ENCODE data around the gene HS6ST2.

The HS6ST2 gene

DNA sequence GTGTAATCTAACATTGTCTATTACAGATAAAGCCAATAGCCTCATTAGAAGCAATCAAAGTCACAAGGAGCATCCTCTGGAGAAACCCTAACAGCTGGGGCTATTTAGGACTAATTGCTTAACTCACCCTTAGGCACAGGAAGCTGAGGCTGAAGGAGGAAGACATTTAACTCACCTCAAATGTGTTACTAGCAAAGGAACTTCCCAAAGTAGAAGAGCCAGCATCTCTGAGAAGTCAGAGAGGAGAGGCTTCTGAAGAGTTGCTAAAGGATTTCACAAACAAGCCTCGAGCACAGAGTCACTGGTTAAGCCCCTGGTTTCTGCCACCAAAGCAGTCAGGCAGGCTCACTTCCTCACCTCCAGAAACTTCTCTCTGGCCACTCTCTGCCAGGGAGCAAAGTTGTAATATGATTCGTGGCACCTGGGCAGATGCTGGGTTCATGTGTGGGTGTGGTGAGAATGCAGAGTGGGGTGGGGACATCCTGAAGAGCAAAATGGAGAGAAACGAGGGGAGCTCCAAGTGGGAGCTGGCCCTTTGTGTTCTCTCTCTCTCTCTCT lies 201.3 kb downstream of the HS6ST2 start:
- no peaks in the 10 kb centered on the region for H3K27me3 ChIP-seq (ENCODE audit: control insufficient read depth, insufficient read depth, low read length)
- no peak overlapping the region for H3K4me3 ChIP-seq (ENCODE audit: low read length)
- H3K27ac ChIP-seq (ENCODE audit: low read depth, low read length) = no peak overlapping the region
- H3K4me1 ChIP-seq (ENCODE audit: control insufficient read depth, insufficient read depth, low read length) = no peaks in the 10 kb centered on the region
- H3K9ac ChIP-seq (ENCODE audit: low read length) = no peak overlapping the region
- H3K36me3 ChIP-seq (ENCODE audit: control insufficient read depth, insufficient read depth, low read length) = no peaks in the 10 kb centered on the region

DNA sequence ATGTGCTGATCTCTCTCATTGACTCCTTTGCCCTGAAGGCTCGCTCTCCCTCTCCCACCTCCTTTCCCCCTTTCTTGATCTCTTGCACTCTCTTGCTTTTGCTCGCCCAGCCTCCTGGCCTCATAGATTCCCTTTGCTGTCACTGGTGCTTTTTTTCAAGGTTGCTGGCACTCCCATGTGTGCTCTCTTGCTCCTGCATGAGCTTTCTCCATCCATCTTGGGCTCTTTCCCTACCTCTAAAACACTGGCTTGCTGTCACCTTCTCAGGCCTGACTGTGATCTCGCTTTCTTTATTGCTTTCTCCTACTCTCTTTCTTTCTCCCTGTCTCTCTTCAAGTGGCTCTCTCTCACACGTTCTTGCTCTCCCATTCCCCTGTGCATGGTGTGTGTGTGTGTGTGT lies 202.0 kb downstream of the HS6ST2 start:
- H3K36me3 ChIP-seq (ENCODE audit: control insufficient read depth, insufficient read depth, low read length) = no peaks in the 10 kb centered on the region
- no peak overlapping the region for H3K9ac ChIP-seq (ENCODE audit: low read length)
- no peaks in the 10 kb centered on the region for H3K4me1 ChIP-seq (ENCODE audit: control insufficient read depth, insufficient read depth, low read length)
- no peak overlapping the region for H3K27ac ChIP-seq (ENCODE audit: low read depth, low read length)
- H3K27me3 ChIP-seq (ENCODE audit: control insufficient read depth, insufficient read depth, low read length) = peaks cover 2% of the 10 kb centered on the region
- no peak overlapping the region for H3K4me3 ChIP-seq (ENCODE audit: low read length)

DNA sequence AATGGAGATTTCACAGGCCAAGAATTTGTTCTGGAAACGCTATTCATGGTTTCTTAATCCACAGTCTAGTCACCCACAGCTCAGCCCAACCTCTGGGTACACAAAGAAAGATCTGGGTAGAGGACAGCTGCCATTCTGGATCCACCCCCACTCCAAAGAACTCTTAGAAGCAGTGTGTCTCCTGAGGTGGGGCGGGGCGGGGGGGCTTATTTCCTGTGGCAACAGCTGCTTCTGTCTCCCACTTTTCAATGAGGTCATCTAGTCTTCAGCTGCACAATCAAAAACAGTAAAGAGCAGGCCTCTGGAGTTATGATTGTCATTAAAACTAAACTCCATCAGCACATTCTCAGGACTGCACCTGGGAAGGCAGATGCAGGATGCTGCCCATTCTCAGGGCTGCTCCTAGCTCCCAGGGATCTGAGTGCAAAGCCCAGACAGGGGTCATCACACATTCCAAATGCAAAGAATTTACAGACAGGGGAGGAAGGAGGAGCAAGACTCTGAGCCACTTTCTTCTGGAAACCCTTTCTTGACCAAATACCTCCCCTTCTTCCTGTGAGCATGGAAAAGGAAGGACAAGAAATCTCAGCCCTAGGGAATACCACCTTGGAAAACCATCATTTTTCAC lies 207.3 kb downstream of the HS6ST2 start:
- H3K4me3 ChIP-seq (ENCODE audit: low read length) = no peak overlapping the region
- H3K27me3 ChIP-seq (ENCODE audit: control insufficient read depth, insufficient read depth, low read length) = peaks cover 2% of the 10 kb centered on the region
- H3K27ac ChIP-seq (ENCODE audit: low read depth, low read length) = no peak overlapping the region
- H3K36me3 ChIP-seq (ENCODE audit: control insufficient read depth, insufficient read depth, low read length) = no peaks in the 10 kb centered on the region
- H3K4me1 ChIP-seq (ENCODE audit: control insufficient read depth, insufficient read depth, low read length) = no peaks in the 10 kb centered on the region
- no peak overlapping the region for H3K9ac ChIP-seq (ENCODE audit: low read length)

DNA sequence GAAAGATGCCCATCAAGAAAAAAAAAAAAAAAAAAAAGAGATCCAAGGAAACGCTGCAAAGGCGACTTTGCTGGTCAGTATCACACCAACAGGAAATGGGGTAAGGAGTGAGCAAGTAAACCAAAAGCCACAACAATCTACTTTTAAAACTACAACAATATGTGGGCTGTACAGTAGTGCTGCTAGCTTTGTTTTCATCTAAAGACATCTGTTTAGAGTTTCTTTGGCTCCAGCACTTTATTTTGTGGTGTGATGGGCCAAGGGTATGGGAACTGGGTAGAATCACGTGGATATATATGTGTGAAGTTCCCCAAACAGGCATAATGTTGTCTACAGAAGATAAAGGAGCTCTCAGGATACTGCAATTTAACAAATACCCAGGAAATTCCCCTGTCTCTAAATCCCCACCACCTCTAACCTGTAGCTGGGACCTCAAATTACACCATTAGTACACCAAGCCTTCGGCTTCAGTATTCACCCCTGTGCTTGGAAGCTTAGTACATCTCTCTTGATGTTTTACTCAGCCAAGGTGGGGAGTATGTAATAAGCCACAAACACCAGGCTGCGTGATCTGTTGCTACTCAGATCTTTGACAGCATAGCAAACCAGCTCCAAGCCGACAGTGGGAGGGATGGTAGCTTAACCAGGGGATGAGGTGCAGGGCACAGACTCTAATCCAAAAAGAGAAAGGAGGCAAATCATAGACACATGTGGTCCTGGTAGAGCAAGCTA lies 207.9 kb downstream of the HS6ST2 start:
- H3K4me3 ChIP-seq (ENCODE audit: low read length) = no peak overlapping the region
- peaks cover 2% of the 10 kb centered on the region for H3K27me3 ChIP-seq (ENCODE audit: control insufficient read depth, insufficient read depth, low read length)
- no peaks in the 10 kb centered on the region for H3K4me1 ChIP-seq (ENCODE audit: control insufficient read depth, insufficient read depth, low read length)
- H3K36me3 ChIP-seq (ENCODE audit: control insufficient read depth, insufficient read depth, low read length) = no peaks in the 10 kb centered on the region
- H3K9ac ChIP-seq (ENCODE audit: low read length) = no peak overlapping the region
- no peak overlapping the region for H3K27ac ChIP-seq (ENCODE audit: low read depth, low read length)

DNA sequence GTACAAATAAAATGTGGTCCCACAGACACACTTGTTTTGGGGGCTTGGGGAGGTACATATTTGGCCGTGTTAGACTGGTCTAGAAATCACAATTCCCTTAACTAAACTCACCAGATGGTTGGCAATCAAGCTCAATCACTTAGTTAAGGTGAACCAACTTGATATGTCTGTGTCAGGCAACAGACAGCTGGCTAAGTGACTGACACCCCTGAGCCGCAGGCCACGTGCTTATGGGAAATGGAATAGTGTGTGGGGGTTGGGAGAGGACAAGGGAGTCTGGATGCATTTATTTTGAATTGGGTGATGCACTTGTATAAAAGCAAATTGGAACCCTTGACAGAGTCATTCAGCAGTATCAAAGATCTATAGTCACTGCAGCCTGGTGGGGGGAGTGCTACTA lies 209.0 kb downstream of the HS6ST2 start:
- Histone ChIP-seq H3K27ac (ENCODE audit: low read depth, low read length) (no peak overlapping the region), H3K27me3 (ENCODE audit: control insufficient read depth, insufficient read depth, low read length) (peaks cover 2% of the 10 kb centered on the region)

DNA sequence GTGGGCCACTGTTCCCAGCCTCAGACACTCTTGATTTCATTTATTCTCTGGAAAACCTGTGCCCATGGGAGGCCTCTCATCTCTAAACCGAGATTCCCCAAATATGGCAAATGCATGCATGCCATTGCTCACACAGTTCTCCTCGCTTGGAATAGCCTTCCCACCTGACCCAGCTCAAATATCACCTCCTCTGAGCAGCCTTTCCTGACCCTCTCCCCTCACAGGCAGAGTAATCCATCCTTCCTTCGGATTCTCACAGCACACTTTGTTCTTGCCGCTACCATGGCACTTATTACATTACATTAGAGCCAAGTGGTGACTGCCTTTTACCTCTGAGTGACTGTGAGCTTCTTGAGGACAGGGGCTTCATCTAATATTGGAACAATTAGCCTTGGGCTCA lies 209.5 kb downstream of the HS6ST2 start:
- peaks cover 2% of the 10 kb centered on the region for H3K27me3 ChIP-seq (ENCODE audit: control insufficient read depth, insufficient read depth, low read length)
- no peak overlapping the region for H3K9ac ChIP-seq (ENCODE audit: low read length)
- no peak overlapping the region for H3K27ac ChIP-seq (ENCODE audit: low read depth, low read length)
- H3K36me3 ChIP-seq (ENCODE audit: control insufficient read depth, insufficient read depth, low read length) = no peaks in the 10 kb centered on the region
- no peaks in the 10 kb centered on the region for H3K4me1 ChIP-seq (ENCODE audit: control insufficient read depth, insufficient read depth, low read length)
- H3K4me3 ChIP-seq (ENCODE audit: low read length) = no peak overlapping the region

More for the DNA sequence above, 209.0 kb downstream of the HS6ST2 start:
- H3K9ac ChIP-seq (ENCODE audit: low read length) = no peak overlapping the region
- H3K36me3 ChIP-seq (ENCODE audit: control insufficient read depth, insufficient read depth, low read length) = no peaks in the 10 kb centered on the region
- no peak overlapping the region for H3K4me3 ChIP-seq (ENCODE audit: low read length)
- H3K4me1 ChIP-seq (ENCODE audit: control insufficient read depth, insufficient read depth, low read length) = no peaks in the 10 kb centered on the region

DNA sequence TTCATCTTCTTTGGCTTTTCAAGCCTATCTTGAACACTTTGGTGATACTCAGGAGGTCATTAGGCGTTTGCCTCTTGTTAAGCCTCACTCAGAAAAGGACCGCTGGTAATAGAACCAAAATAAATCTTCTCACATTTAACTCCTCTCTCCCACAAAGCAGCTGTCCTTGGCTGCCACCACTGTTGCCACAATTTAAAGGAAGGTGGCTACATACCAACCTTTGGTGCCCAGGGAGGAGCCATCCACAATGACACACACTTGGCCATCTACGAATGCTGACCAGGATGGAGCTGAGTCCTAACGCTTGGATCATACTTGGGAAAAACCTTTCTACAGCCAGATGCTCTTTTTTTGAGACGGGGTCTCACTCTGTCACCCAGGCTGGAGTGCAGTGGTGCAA lies 210.2 kb downstream of the HS6ST2 start:
- peaks cover 2% of the 10 kb centered on the region for H3K27me3 ChIP-seq (ENCODE audit: control insufficient read depth, insufficient read depth, low read length)
- H3K4me3 ChIP-seq (ENCODE audit: low read length) = no peak overlapping the region
- H3K4me1 ChIP-seq (ENCODE audit: control insufficient read depth, insufficient read depth, low read length) = no peaks in the 10 kb centered on the region
- no peaks in the 10 kb centered on the region for H3K36me3 ChIP-seq (ENCODE audit: control insufficient read depth, insufficient read depth, low read length)
- H3K9ac ChIP-seq (ENCODE audit: low read length) = no peak overlapping the region
- H3K27ac ChIP-seq (ENCODE audit: low read depth, low read length) = no peak overlapping the region

DNA sequence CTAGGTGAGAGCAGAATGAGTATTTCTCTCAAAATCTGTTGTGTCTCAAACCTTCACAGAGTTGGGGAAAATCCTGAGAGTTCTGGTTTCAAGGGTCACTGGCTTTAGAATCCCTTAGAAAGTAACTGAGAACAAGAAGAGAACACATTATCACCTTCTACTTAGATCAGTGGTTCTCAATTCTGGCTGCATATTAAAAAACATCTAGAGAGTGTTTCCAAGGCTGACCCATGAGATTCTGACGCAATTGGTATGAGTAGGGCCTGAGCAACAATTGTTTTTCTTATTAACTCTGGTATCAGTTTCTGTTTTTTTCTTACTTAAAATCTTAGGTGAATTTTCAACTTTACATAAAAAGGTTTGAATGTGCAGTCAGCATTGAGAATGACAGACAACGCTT lies 212.8 kb downstream of the HS6ST2 start:
- no peak overlapping the region for H3K27ac ChIP-seq (ENCODE audit: low read depth, low read length)
- no peaks in the 10 kb centered on the region for H3K36me3 ChIP-seq (ENCODE audit: control insufficient read depth, insufficient read depth, low read length)
- no peaks in the 10 kb centered on the region for H3K4me1 ChIP-seq (ENCODE audit: control insufficient read depth, insufficient read depth, low read length)
- H3K4me3 ChIP-seq (ENCODE audit: low read length) = no peak overlapping the region
- no peaks in the 10 kb centered on the region for H3K27me3 ChIP-seq (ENCODE audit: control insufficient read depth, insufficient read depth, low read length)
- no peak overlapping the region for H3K9ac ChIP-seq (ENCODE audit: low read length)

DNA sequence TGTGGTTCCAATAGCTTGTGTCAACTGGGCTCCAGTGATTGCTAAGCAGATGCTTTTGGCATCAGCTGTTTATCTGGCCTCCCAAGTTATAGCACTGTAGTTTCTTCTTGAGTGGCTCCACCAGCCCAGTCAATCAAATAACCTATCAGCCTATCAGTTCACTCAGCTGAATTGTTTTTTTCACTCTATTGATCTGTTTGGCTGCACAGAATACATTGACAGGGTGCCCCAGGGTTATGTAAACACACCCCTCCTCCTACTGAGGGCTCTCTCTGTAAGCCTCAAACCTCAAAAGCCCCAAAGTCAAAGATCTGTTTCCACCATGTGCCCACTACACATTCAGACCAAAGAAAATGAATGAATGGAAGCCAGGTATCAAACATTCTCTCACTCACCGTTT lies 214.0 kb downstream of the HS6ST2 start:
- no peak overlapping the region for H3K4me3 ChIP-seq (ENCODE audit: low read length)
- no peaks in the 10 kb centered on the region for H3K36me3 ChIP-seq (ENCODE audit: control insufficient read depth, insufficient read depth, low read length)
- H3K27ac ChIP-seq (ENCODE audit: low read depth, low read length) = no peak overlapping the region
- no peak overlapping the region for H3K9ac ChIP-seq (ENCODE audit: low read length)
- no peaks in the 10 kb centered on the region for H3K4me1 ChIP-seq (ENCODE audit: control insufficient read depth, insufficient read depth, low read length)
- no peaks in the 10 kb centered on the region for H3K27me3 ChIP-seq (ENCODE audit: control insufficient read depth, insufficient read depth, low read length)

DNA sequence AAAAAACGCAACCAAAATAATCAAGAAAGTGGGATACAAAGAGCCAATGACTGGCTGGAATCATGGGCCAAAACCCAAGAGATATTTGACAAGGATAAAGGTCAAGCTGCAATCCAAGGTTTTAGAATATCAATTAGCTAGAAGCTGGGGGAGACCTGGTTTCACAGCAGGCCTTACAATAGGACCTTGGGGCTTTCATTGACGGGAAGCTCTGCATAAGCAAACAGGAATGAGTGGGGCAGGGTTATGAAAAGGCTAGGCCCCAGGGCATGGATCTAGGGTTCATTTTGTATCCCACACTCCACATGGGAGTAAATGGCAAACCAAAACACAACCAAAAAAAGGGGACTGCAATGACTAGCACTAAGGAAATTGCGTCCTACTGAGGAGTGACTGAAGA lies 215.3 kb downstream of the HS6ST2 start:
- no peak overlapping the region for H3K27ac ChIP-seq (ENCODE audit: low read depth, low read length)
- no peaks in the 10 kb centered on the region for H3K4me1 ChIP-seq (ENCODE audit: control insufficient read depth, insufficient read depth, low read length)

DNA sequence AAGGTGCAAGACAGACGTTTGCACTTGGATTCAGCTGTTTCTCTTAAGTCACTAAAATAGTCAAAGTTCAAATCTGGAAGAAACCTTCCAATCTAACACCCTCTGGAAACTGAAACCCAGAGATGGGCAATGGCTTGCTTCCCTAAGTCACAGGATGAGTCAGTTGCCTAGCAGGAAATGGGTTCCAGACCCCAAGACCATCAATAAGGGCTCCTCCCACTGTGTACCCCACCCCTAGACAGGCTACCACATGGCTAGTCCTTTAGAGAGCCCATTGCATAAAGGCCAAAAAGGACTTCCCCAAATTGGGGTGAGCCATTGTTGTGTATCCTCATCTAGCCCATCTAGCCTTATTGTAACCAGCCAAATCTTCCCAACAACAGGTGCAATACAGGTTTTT lies 216.2 kb downstream of the HS6ST2 start:
- no peaks in the 10 kb centered on the region for H3K27me3 ChIP-seq (ENCODE audit: control insufficient read depth, insufficient read depth, low read length)
- no peak overlapping the region for H3K27ac ChIP-seq (ENCODE audit: low read depth, low read length)
- no peak overlapping the region for H3K9ac ChIP-seq (ENCODE audit: low read length)
- no peaks in the 10 kb centered on the region for H3K36me3 ChIP-seq (ENCODE audit: control insufficient read depth, insufficient read depth, low read length)
- no peak overlapping the region for H3K4me3 ChIP-seq (ENCODE audit: low read length)
- no peaks in the 10 kb centered on the region for H3K4me1 ChIP-seq (ENCODE audit: control insufficient read depth, insufficient read depth, low read length)

More for the DNA sequence above, 215.3 kb downstream of the HS6ST2 start:
- no peaks in the 10 kb centered on the region for H3K36me3 ChIP-seq (ENCODE audit: control insufficient read depth, insufficient read depth, low read length)
- no peaks in the 10 kb centered on the region for H3K27me3 ChIP-seq (ENCODE audit: control insufficient read depth, insufficient read depth, low read length)
- no peak overlapping the region for H3K9ac ChIP-seq (ENCODE audit: low read length)
- no peak overlapping the region for H3K4me3 ChIP-seq (ENCODE audit: low read length)

DNA sequence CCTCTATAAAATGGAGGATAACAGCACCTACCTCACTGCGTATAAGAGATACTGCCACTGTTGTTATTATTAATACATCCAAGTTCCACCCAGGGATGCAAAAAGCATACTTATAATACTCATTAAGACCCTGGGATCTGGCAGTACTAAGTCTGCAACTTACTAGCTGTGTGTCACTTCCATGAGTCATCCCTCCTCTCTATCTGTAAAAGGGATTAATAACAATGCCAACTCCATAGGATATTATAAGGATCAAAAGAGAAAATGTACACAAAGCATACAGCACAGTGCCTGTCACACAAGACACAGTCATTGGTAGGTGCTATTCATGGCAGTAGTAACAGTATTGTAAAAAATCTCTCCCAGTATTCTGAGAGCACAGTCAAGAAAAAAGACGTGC lies 216.7 kb downstream of the HS6ST2 start:
- no peaks in the 10 kb centered on the region for H3K4me1 ChIP-seq (ENCODE audit: control insufficient read depth, insufficient read depth, low read length)

More for the DNA sequence above, 216.7 kb downstream of the HS6ST2 start:
- Histone ChIP-seq H3K36me3 (ENCODE audit: control insufficient read depth, insufficient read depth, low read length) (no peaks in the 10 kb centered on the region), H3K4me3 (ENCODE audit: low read length) (no peak overlapping the region), H3K27ac (ENCODE audit: low read depth, low read length) (no peak overlapping the region), H3K9ac (ENCODE audit: low read length) (no peak overlapping the region), H3K27me3 (ENCODE audit: control insufficient read depth, insufficient read depth, low read length) (no peaks in the 10 kb centered on the region)

Data from rectal smooth muscle tissue (tissue), 1 donor.